ENCODE measurements around the gene NPTN. TPM values are rescaled to one million over a fixed set of nuclear protein-coding genes. Genes with fewer than 3 reads are reported as not detected.

Gene NPTN
- 112 and 117 TPM in 2 replicates for total RNA-seq

DNA sequence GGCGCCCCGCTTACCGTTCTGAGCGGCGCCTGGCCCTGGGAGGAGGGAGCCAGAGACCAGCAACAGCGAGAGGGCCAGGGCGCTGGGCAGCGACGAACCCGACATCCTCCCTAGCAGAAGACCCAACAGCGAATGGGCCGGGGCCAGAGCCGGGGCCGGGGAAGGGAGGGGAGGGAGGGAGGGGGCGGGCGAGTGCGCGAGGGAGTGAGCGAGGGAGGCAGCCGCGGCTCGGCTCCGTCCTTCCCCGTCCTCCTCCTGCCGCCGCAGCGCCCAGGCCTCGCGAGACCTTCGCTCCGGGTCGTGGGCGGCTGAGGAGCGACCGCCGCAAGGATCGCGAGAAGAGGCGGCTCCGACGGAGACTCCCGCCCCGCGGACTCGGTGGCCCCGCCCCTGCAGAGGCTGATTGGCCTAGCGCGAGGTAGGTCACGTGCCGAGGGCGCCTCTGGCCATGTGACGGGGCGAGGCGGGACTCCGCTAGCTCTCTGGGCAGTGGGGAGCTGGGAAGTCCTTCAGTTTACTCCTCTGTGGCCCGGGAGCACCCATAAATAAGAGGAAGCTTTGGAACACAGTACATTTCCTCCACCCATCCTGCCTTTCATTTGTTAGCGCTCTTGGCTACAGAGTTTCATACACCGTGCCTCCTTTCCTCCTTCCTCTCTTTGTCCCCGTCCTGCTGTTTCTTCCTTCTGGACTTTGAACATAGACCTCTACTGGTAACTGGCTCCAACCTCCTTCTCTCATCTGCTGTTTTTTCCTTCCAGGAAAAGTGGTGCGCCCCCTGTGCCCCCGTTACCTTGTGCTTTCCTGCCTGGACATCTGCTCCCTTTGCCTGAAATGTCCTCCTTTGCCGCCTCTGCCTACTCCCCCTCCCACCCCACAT, at the start of gene NPTN:
NPTN (minus strand) TSS at position 279 of the 880 bp plus-strand sequence; CDS start at position 105, 174 bp downstream.

Other genes starting within 250 kb of the NPTN start
- gene REC114, start 190.2 kb downstream of the NPTN start, total RNA-seq: not detected in 2 replicates
- 202 and 236 TPM in 2 replicates for gene CD276, start 51.0 kb upstream of the NPTN start, total RNA-seq
- 0.81 and 3.8 TPM in 2 replicates for gene INSYN1, start 120.0 kb upstream of the NPTN start, total RNA-seq
- gene TBC1D21, start 240.2 kb upstream of the NPTN start, total RNA-seq: not detected in 2 replicates